Measurements from ENCODE around the gene AGTRAP. TPM values are rescaled to one million over a fixed set of nuclear protein-coding genes. Genes with fewer than 3 reads are reported as not detected.

Gene AGTRAP
- total RNA-seq, 2 donors from 2014 or later: 44.1 to 44.2 TPM

DNA sequence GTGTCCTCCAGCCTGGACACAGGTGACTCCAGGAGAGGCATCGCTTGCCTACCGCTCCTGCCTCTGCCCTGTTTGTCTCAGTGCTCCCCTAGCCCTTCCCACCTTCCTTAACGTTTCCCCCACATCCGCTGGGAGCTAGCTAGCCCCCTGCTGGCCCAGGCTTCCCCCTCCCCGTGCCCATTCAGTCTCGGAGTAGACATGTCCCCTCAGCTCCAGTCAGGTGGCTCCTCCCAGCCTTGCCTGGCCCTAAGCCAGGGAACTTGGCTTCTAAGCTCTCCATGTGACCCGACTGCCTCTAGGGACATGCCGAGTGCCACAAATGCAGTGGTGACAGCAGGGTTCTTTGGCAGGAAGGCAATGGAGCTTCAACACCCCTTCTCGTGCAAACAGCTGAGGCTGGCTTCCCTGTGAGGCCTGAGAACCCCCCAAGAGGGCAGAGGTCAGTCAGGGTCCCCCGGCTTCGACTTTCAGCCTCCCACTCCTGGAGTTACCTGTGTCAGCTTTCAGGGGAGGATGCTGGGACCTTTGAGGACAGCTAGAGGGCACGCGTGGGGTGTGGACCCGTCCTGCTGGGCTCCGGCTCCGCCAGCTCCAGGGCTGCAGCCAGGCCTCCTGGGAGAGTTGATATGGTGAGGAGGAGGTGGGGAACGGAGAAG is 28.2 kb upstream of the AGTRAP start:
- Histone ChIP-seq H3K27ac (no peak overlapping the region), H3K27me3 (replicated peaks; ENCODE audit: insufficient read depth) (peaks cover 4% of the 10 kb centered on the region), H3K36me3 (no peaks in the 10 kb centered on the region), H3K9me3 (no peaks in the 10 kb centered on the region), H3K4me1 (ENCODE audit: control insufficient read depth in 1 of 2, low read depth in 2 of 2) (peaks cover 0 to 5% of the 10 kb centered on the region in 2 donors), H3K4me3 (no peak overlapping the region)
- ATAC-seq (ENCODE audit: insufficient number of reproducible peaks, low FRiP score, low read depth) (no peak), DNase-seq (ENCODE audit: low spot score) (no peak)
- TF ChIP-seq CTCF (IDR thresholded peaks at IDR 0.05): no peak

GRCh38 chr1:11708554-11709350 is 27.2 kb upstream of the AGTRAP start:
- ATAC-seq (ENCODE audit: insufficient number of reproducible peaks, low FRiP score, low read depth) (no peak), DNase-seq (ENCODE audit: low spot score) (no peak)
- no peaks in the 10 kb centered on the region for H3K36me3 ChIP-seq
- peaks cover 4% of the 10 kb centered on the region for H3K27me3 ChIP-seq (replicated peaks; ENCODE audit: insufficient read depth)
- no peak overlapping the region for H3K4me3 ChIP-seq
- no peaks in the 10 kb centered on the region for H3K9me3 ChIP-seq
- H3K4me1 ChIP-seq (ENCODE audit: control insufficient read depth in 1 of 2, low read depth in 2 of 2): peaks cover 0 to 5% of the 10 kb centered on the region in 2 donors
- TF ChIP-seq CTCF (IDR thresholded peaks at IDR 0.05): no peak
- H3K27ac ChIP-seq: no peak overlapping the region

- Histone ChIP-seq H3K36me3 (no peaks in the 10 kb centered on the region), H3K27me3 (replicated peaks; ENCODE audit: insufficient read depth) (peaks cover 4% of the 10 kb centered on the region), H3K27ac (no peak overlapping the region), H3K9me3 (no peaks in the 10 kb centered on the region), H3K4me1 (ENCODE audit: control insufficient read depth in 1 of 2, low read depth in 2 of 2) (peaks cover 0 to 5% of the 10 kb centered on the region in 2 donors), H3K4me3 (no peak overlapping the region)
- no peak for TF ChIP-seq CTCF (IDR thresholded peaks at IDR 0.05)
- DNase-seq (ENCODE audit: low spot score): no peak
- no peak for ATAC-seq (ENCODE audit: insufficient number of reproducible peaks, low FRiP score, low read depth)
Measured at GRCh38 chr1:11711490-11711889, 24.4 kb upstream of the AGTRAP start.

- peaks cover 0 to 5% of the 10 kb centered on the region in 2 donors for H3K4me1 ChIP-seq (ENCODE audit: control insufficient read depth in 1 of 2, low read depth in 2 of 2)
- H3K36me3 ChIP-seq: no peaks in the 10 kb centered on the region
- no peaks in the 10 kb centered on the region for H3K9me3 ChIP-seq
- ATAC-seq (ENCODE audit: insufficient number of reproducible peaks, low FRiP score, low read depth) (no peak), DNase-seq (ENCODE audit: low spot score) (no peak)
- TF ChIP-seq CTCF (IDR thresholded peaks at IDR 0.05): no peak
- no peak overlapping the region for H3K27ac ChIP-seq
- peaks cover 4% of the 10 kb centered on the region for H3K27me3 ChIP-seq (replicated peaks; ENCODE audit: insufficient read depth)
- no peak overlapping the region for H3K4me3 ChIP-seq
Measured at GRCh38 chr1:11712285-11712684, 23.7 kb upstream of the AGTRAP start.

DNA sequence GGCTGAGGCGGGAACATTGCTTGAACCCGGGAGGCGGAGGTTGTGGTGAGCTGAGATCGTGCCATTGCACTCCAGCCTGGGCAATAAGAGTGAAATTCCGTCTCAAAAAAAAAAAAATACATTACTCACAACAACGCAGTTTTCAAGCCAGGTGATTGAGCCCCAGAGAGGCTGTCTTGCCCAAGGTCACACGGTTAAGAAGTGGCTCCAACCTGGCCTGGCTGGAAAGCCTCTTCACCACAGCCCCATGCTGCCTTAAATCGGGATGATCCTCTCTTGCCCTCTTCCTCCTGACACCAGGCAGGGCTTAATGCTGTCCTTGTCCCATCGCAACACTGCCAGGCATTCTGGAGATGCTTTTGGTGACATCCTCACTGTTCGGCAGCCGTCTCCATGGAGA is 22.8 kb upstream of the AGTRAP start:
- Histone ChIP-seq H3K36me3 (no peaks in the 10 kb centered on the region), H3K27ac (no peak overlapping the region), H3K4me1 (ENCODE audit: control insufficient read depth in 1 of 2, low read depth in 2 of 2) (no peaks in the 10 kb centered on the region), H3K27me3 (replicated peaks; ENCODE audit: insufficient read depth) (peaks cover 4% of the 10 kb centered on the region), H3K9me3 (no peaks in the 10 kb centered on the region), H3K4me3 (no peak overlapping the region)
- DNase-seq (ENCODE audit: low spot score): no peak
- ATAC-seq (ENCODE audit: insufficient number of reproducible peaks, low FRiP score, low read depth): no peak
- TF ChIP-seq CTCF (IDR thresholded peaks at IDR 0.05): no peak
